GM12801 (cell line): Measurements from ENCODE around the gene ZNF362.

ENCODE experiments used
- TF ChIP-seq, protein P1 (sequence below): IDR thresholded peaks from one replicate; pipeline ENCODE4 v1.5.1; 2011; ENCODE audit warnings: control low read depth; ENCODE audit not compliant: insufficient read length; ENCODE audit errors: extremely low read depth

ZNF362 gene

DNA sequence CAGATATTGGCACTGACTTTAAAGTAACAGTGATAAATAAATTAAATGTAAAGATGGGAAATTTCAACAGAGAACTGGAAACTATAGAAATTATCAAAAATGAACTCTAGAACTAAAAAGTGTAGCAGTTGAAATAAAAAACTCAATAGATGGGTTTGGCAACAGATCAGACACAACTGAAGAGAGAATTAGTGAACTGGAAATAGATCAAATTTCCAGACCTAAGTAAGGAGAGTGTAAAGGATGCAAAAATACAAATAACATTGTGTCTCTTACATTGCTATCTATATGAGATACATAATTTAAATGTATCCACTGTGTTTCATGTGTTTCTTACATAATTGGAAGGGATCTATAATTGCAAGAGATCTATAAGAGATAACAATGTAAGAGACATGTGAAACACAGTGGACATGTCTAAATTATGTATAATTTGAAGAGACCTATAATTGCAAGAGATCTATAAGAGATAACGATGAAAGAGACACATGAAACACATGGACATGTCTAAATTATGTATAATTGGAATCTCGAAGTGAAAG is 32.1 kb upstream of the ZNF362 start:
- TF ChIP-seq, protein P1, sequence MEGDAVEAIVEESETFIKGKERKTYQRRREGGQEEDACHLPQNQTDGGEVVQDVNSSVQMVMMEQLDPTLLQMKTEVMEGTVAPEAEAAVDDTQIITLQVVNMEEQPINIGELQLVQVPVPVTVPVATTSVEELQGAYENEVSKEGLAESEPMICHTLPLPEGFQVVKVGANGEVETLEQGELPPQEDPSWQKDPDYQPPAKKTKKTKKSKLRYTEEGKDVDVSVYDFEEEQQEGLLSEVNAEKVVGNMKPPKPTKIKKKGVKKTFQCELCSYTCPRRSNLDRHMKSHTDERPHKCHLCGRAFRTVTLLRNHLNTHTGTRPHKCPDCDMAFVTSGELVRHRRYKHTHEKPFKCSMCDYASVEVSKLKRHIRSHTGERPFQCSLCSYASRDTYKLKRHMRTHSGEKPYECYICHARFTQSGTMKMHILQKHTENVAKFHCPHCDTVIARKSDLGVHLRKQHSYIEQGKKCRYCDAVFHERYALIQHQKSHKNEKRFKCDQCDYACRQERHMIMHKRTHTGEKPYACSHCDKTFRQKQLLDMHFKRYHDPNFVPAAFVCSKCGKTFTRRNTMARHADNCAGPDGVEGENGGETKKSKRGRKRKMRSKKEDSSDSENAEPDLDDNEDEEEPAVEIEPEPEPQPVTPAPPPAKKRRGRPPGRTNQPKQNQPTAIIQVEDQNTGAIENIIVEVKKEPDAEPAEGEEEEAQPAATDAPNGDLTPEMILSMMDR, result no peak

DNA sequence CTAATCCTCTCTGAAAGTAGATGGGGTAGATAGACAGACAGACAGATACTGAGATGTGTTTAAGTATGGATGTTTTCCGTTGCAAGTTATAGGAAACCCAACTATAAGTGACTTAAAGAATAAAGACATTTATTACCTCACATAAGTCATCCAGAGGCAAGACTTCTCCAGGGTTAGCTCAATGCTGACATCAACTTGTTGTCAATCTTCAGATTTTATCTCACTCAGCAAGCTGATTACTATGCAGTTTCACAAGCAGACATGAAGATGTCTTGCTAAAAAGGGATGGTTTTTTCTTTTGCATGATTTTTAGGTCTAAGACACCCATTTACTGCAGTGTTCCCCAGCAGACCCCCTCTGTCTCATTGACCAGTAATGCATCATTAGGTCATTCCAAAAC is 30.7 kb upstream of the ZNF362 start:
- TF ChIP-seq, protein P1, result no peak

DNA sequence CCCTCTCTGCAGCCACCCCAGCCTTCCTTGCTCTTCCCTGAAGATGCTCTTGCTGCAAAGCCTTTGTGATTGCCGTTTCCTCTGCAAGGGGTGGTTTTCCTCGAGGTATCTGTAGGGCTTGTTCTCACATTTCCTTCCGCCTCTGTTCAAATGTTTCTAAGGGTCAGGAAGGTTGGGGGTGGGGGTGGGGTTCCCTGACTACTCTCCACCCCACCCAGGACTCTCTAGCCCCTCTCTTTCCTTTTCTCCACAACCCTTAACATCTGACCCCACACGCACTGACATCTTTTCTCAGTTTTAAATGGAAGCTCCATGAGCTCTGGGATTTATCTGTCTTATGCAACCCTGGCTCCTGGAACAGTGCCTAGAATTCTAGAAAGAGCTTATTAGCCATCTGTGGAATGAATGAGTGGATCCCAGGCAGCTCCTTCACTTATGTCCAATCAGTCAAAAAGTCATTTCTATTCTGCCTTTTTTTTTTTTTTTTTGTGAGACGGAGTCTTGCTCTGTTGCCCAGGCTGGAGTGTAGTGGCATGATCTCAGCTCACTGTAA is 27.3 kb upstream of the ZNF362 start:
- TF ChIP-seq, protein P1, result no peak

DNA sequence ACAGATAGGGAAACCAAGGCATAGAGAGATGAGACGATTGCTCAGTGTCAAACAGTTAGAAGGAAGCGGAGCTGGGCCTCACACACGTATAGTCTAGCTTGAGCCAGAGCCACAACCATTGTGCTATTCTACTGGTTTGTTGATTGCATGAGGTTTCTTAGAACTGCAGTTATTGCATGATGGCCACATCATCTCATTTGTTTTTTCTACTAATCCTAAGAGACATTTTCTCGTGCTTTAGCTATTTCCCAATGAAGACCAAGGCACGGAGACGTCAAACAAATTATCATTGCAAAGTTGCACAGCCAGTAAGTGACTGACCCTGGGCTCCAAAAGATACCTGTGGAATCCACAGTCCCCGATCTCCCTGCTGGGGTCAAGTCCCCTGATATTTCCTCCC is 25.1 kb upstream of the ZNF362 start:
- TF ChIP-seq, protein P1, result no peak

DNA sequence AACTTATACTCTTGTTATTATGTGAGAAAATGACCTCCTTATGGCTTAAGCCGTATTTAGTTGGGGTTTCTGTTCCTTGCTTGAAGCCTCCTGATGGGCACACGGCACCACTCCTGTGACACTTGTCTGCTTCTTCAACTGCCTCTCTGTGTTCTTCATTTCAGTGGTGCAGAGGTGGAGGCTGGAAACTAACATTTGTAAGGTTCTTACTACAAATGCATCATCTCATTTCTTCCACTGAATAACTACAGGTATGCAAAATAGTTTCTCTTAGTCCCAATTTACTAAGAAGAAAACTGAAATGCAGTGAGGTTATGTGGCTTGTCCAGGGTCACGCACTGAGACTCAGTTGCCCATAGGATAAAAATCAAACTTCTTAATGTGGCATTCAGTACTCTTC is 23.6 kb upstream of the ZNF362 start:
- TF ChIP-seq, protein P1, result no peak

DNA sequence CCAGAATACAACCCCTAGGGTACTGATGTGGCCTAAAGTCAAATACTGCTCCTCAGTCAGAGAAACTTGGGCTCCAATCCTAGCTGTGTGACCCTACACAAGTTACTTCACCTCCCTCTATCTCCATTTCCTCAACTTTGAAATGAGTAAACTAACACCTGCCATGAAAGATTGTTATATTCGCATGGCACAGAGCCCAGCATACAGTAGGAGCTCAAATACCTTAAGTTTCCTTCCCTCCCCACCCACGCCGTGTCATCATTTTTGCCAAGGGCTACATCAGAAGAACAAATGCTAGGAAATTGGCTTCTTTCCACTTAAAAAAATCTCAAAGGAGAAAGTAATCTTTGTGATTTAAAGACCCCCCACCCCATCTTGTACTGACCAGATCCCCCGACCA is 22.2 kb upstream of the ZNF362 start:
- TF ChIP-seq, protein P1, result no peak

DNA sequence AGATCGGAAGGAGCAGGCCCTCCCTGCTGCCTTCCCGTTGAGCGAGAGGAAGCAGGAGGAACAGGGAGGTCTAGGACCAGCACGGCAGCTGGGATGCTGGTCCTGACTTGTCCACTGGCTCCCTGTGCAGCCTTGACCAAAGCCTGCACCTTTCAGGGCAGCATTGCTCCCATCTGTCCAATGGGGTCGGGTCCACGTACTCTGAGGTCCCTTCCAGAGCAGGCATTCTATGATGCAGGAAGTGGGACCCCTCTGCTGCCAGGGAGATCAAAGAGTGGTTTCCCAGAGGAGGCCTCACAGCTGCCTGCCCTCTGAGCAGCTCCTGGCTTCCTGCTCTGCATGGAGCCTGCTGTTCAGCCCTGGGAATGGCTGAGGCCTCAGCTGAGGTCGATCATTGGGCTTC is 21.7 kb upstream of the ZNF362 start:
- TF ChIP-seq, protein P1, result no peak
